Endothelial cell of coronary artery (primary cell): ENCODE measurements around the gene SYNC. TPM values are rescaled to one million over a fixed set of nuclear protein-coding genes. Genes with fewer than 3 reads are reported as not detected.

Experiments used
- total RNA-seq: library from RNA; depleted of rRNA; stranded (reverse); fragments of >200 nt; gene quantifications from 2 replicates; pipeline ENCODE4 v1.2.3, GENCODE V29; 2014

Gene SYNC
- total RNA-seq, result 7.0 and 12.3 TPM in 2 replicates

DNA sequence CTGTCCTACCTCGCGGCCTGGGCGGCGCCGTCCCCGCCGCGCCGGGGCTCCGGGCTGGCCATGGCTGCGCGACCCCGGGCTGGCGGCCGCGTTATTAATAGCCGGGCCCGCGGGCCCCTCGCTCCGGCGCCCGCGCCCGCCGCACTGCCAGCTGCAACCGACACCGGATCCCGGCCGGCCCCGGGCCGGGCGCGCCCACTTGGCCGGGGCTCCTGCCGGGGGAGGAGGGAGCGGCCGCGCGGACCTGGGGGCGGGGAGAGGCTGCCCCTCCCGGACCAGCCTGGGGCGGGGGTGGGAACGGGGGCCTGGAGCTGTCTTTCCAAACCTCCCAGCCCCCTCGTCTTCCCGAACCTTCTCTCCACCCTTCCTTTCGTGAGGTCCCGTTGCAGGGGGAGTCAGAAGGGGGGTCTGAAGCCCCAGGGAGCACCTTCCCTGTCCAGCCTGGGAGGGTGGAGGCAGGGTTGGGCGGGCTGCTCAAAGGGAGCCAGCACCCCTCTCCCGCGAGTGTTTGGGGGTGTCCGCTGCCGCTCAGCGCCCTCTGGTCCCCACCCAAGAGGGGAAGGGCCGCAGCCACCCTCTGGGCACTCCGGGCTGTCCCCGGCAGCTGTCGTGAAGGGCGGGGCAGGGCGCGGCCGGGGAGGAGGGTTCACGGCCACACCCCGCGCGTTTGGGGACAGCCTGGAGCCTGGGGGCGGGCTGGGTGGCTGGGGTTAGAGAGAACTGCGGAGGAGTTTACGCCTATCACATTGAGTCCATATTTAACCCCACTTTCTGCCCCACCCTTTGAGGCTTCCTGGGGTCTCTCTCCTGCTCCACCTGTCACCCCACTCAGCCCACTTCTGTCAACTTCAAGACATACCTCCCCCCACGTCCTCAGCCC is at the start of gene SYNC:
TSS of gene SYNC (minus strand) at position 172 of the 880 bp plus-strand sequence. CDS start at position 62, 110 bp downstream.

DNA sequence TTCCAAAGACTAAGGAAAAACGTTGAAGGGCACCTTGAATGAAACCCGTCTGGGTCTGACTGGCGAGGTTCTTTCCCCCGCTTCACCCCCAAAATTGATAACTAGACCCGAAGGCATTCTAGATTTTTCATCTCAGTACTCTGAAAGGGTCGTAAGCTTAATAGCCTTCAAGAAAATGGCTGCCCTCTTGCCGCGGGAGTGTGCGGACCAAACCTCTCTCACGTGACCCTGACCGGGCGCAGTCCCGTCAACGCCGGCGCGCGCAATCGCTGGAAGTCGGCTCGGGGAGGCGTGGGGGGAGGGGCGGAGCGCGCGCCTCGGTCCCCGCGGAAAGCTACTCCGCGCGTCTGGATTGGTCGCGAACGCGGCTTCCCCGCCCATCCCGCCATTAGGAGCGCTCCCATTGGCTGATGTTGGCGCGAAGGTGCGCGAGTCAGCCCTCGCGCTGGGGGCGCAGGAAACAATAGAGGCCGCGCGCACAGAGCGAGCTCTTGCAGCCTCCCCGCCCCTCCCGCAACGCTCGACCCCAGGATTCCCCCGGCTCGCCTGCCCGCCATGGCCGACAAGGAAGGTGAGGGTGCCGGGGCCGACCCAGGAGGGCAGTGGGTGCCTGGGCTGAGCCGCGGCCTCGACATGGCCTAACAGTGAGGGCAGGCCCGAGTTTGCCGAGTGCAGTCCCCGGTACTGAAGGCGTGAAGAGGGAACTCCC is 51.7 kb downstream of the SYNC start, which contains the start of gene RBBP4:
TSS of gene RBBP4 (plus strand) at position 457 of the 709 bp plus-strand sequence. CDS start at position 556, 99 bp downstream.

GRCh38 chr1:32650248-32650751 is 52.3 kb downstream of the SYNC start, which contains the start of gene ZBTB8OS:
Gene ZBTB8OS (minus strand): TSS chr1:32650550. CDS start chr1:32650529, 21 bp downstream.

Other genes starting within 250 kb of the SYNC start
- under 0.01 TPM in 2 replicates for gene ZBTB8B, start 237.7 kb downstream of the SYNC start, total RNA-seq
- 6.2 and 6.3 TPM in 2 replicates for gene ZBTB8A, start 163.3 kb downstream of the SYNC start, total RNA-seq
- gene ZBTB8OS, start 52.2 kb downstream of the SYNC start, total RNA-seq, result 30.7 and 39.5 TPM in 2 replicates
- gene RBBP4, start 51.6 kb downstream of the SYNC start, total RNA-seq, result 118 and 143 TPM in 2 replicates
- gene YARS1, start 114.6 kb upstream of the SYNC start, total RNA-seq, result 84.2 and 100 TPM in 2 replicates
- gene S100PBP, start 114.9 kb upstream of the SYNC start, total RNA-seq, result 23.3 and 41.2 TPM in 2 replicates
- gene FNDC5, start 168.1 kb upstream of the SYNC start, total RNA-seq, result 0.19 and 0.27 TPM in 2 replicates
- not detected in 2 replicates for gene HPCA, start 183.7 kb upstream of the SYNC start, total RNA-seq
- gene TMEM54, start 198.6 kb upstream of the SYNC start, total RNA-seq, result 39.2 and 46.5 TPM in 2 replicates